AG10803 (cell line): ENCODE measurements around the gene FXYD2.

Source experiments
- DNase-seq: peaks from one replicate; pipeline ENCODE4 v3.0.0; 2010; ENCODE audit warnings: low read depth
- H3K4me3 ChIP-seq: 2 replicates; pipeline ENCODE4 v1.5.1; 2011; ENCODE audit warnings: mild to moderate bottlenecking, low read length, control low read depth
- CTCF ChIP-seq: conservative IDR thresholded peaks from 2 replicates; pipeline ENCODE4 v1.5.1; 2011; ENCODE audit warnings: mild to moderate bottlenecking, low read length, control low read depth, inconsistent platforms

Gene FXYD2

GRCh38 chr11:117839380-117839881 lies 14.9 kb upstream of the FXYD2 start:
- no peak for TF ChIP-seq CTCF
- no peak overlapping the region for H3K4me3 ChIP-seq
- DNase-seq, result no peak

- no peak overlapping the region for H3K4me3 ChIP-seq
- DNase-seq, result no peak
- no peak for TF ChIP-seq CTCF
These were observed 14.4 kb upstream of the FXYD2 start for GRCh38 chr11:117838901-117839300.

- DNase-seq, result no peak
- no peak overlapping the region for H3K4me3 ChIP-seq
These were observed 13.2 kb upstream of the FXYD2 start for GRCh38 chr11:117837791-117838190.

GRCh38 chr11:117837070-117837776 lies 12.7 kb upstream of the FXYD2 start:
- no peak for TF ChIP-seq CTCF
- no peak overlapping the region for H3K4me3 ChIP-seq
- no peak for DNase-seq

More at GRCh38 chr11:117837791-117838190, 13.2 kb upstream of the FXYD2 start:
- TF ChIP-seq CTCF, result no peak

GRCh38 chr11:117836077-117836960 lies 11.8 kb upstream of the FXYD2 start:
- no peak for TF ChIP-seq CTCF
- H3K4me3 ChIP-seq, result no peak overlapping the region
- DNase-seq, result no peak

- TF ChIP-seq CTCF, result no peak
- no peak for DNase-seq
- no peak overlapping the region for H3K4me3 ChIP-seq
These were observed 11.0 kb upstream of the FXYD2 start for GRCh38 chr11:117835576-117835975.
